ENCODE data around the gene SLC39A11. TPM values are rescaled to one million over a fixed set of nuclear protein-coding genes. Genes with fewer than 3 reads are reported as not detected.
"Not testable (repeated sequence)": the region's sequence is repeated elsewhere in the genome, so short reads cannot be mapped to it uniquely, and the experiment has no call there.

SLC39A11 gene
- total RNA-seq, 1 experiment from 2014 or later = 46.4 TPM

DNA sequence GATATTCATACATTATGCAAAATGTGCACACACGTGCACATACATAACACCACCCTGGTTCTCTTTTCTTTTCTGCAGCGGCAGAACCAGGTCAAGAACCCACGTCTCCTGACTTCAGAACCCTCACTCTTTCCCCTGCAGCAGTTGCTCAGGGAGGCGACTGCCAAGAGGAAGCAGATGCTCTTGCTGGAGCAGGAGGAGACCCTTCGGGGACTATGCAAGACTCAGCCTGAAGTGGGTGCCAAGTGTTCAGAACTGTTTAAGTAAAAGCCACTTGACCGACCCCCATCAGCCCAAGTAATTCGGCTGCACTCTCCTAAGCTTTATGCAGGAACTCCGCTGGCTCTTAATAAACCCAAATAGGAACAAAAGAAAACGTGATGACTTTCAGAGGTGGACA is 193.8 kb downstream of the SLC39A11 start:
- H3K9me3 ChIP-seq (ENCODE audit: control insufficient read depth in 1 of 2, insufficient read depth in 1 of 2, low read depth in 1 of 2, low read length in 2 of 2) = no peaks in the 10 kb centered on the region
- H3K27me3 ChIP-seq (ENCODE audit: insufficient read depth, low read length) = no peaks in the 10 kb centered on the region
- no peaks in the 10 kb centered on the region for H3K36me3 ChIP-seq (ENCODE audit: control insufficient read depth in 1 of 2, insufficient read depth in 2 of 2, low read length in 2 of 2)
- TF ChIP-seq JUND (IDR thresholded peaks at IDR 0.05) (no peak), SRF (IDR thresholded peaks at IDR 0.05; ENCODE audit: low read depth) (no peak), EZH2 (IDR thresholded peaks at IDR 0.05) (no peak), ELF1 (IDR thresholded peaks at IDR 0.05; ENCODE audit: borderline replicate concordance, low read depth) (no peak)
- ATAC-seq (no peak), DNase-seq (ENCODE audit: low read depth, low spot score) (no peak)
- no peaks in the 10 kb centered on the region for H4K20me1 ChIP-seq (ENCODE audit: insufficient read depth)
- peaks cover 36 to 47% of the 10 kb centered on the region in 2 experiments for H3K4me1 ChIP-seq (ENCODE audit: control insufficient read depth in 1 of 2, insufficient read depth in 2 of 2, low read length in 2 of 2)
- no peak overlapping the region for H3K9ac ChIP-seq (ENCODE audit: low read length)
- H3K4me3 ChIP-seq (replicated peaks in 1 of 2; ENCODE audit: low read depth in 1 of 2, low read length in 2 of 2) = no peak overlapping the region
- ChIA-PET POLR2A (no interaction called here), RAD21 (ENCODE audit: low non-redundant PET in 1 of 2, low total read pairs in 2 of 2, uncharacterized antibody in 2 of 2, unreplicated experiment in 2 of 2) (no interaction called here), CTCF (no interaction called here)
- BruUV-seq (replicated peaks) = no TSS peak
- H3K27ac ChIP-seq (ENCODE audit: low read depth, low read length) = no peak overlapping the region
- H3K4me2 ChIP-seq (ENCODE audit: low read length) = no peak overlapping the region
- intact Hi-C loops (cut with micrococcal nuclease) = loop anchor here (5.0 kb wide), 1 partner anchor 771 kb away; no protein-coding TSS in a partner anchor
- no peaks in the 10 kb centered on the region for H3K9me2 ChIP-seq (ENCODE audit: insufficient read depth)
- no peaks in the 10 kb centered on the region for H3K79me2 ChIP-seq (ENCODE audit: insufficient read depth, low read length)
- H2AFZ ChIP-seq (ENCODE audit: low read depth, low read length, poor library complexity, severe bottlenecking) = no peak overlapping the region

- BruUV-seq (replicated peaks); H3K27me3 ChIP-seq (ENCODE audit: insufficient read depth, low read length); POLR2A ChIA-PET; H2AFZ ChIP-seq (ENCODE audit: low read depth, low read length, poor library complexity, severe bottlenecking); CTCF ChIA-PET; H3K36me3 ChIP-seq (ENCODE audit: control insufficient read depth in 1 of 2, insufficient read depth in 2 of 2, low read length in 2 of 2); H3K9me3 ChIP-seq (ENCODE audit: control insufficient read depth in 1 of 2, insufficient read depth in 1 of 2, low read depth in 1 of 2, low read length in 2 of 2); H3K79me2 ChIP-seq (ENCODE audit: insufficient read depth, low read length); RAD21 ChIA-PET (ENCODE audit: low non-redundant PET in 1 of 2, low total read pairs in 2 of 2, uncharacterized antibody in 2 of 2, unreplicated experiment in 2 of 2); H4K20me1 ChIP-seq (ENCODE audit: insufficient read depth); DNase-seq (ENCODE audit: low read depth, low spot score); H3K9me2 ChIP-seq (ENCODE audit: insufficient read depth): not testable (repeated sequence)
- peak; percentile 78 for ATAC-seq
- peak overlapping the region; percentile 16; the same call in 1 of the 2 replicates for H3K9ac ChIP-seq (ENCODE audit: low read length)
- peak overlapping the region; percentile 67; the same call in 1 of the 2 replicates for H3K27ac ChIP-seq (ENCODE audit: low read depth, low read length)
- peaks cover 56 to 71% of the 10 kb centered on the region in 2 experiments for H3K4me1 ChIP-seq (ENCODE audit: control insufficient read depth in 1 of 2, insufficient read depth in 2 of 2, low read length in 2 of 2)
- intact Hi-C loops (cut with micrococcal nuclease) = loop anchor here (5.0 kb wide), 1 partner anchor 769 kb away; no protein-coding TSS in a partner anchor
- H3K4me2 ChIP-seq (ENCODE audit: low read length) = peak overlapping the region; percentile 68
- peak overlapping the region in 1 of 2 experiments; percentile 31; a peak in 1 of 4 replicates for H3K4me3 ChIP-seq (replicated peaks in 1 of 2; ENCODE audit: low read depth in 1 of 2, low read length in 2 of 2)
- TF ChIP-seq POLR2AphosphoS5 (IDR thresholded peaks at IDR 0.05; ENCODE audit: low read depth, low read length) (peak; percentile 31; the same call in 1 of the 2 replicates), CEBPB (IDR thresholded peaks at IDR 0.05; ENCODE audit: low read depth) (peak; percentile 91), JUND (IDR thresholded peaks at IDR 0.05) (peak; percentile 94), RAD21 (IDR thresholded peaks at IDR 0.05; ENCODE audit: low read depth) (peak; percentile 40; the same call in 1 of the 2 replicates), FOSL1 (IDR thresholded peaks at IDR 0.05; ENCODE audit: low read depth) (peak; percentile 92), SRF (IDR thresholded peaks at IDR 0.05; ENCODE audit: low read depth) (peak; percentile 59; the same call in 1 of the 2 replicates), CBX3 (IDR thresholded peaks at IDR 0.05; ENCODE audit: low read depth) (peak; percentile 86), MAX (IDR thresholded peaks at IDR 0.05) (peak; percentile 51), SP1 (IDR thresholded peaks at IDR 0.05; ENCODE audit: low read depth) (peak; percentile 91), SIN3A (IDR thresholded peaks at IDR 0.05; ENCODE audit: low read depth) (peak; percentile 48; the same call in 1 of the 2 replicates)
Measured at GRCh38 chr17:72896288-72896687, 196.2 kb downstream of the SLC39A11 start.
